ENCODE data around the gene CTSE.

CTSE gene

GRCh38 chr1:205976708-205977401 is 46.8 kb downstream of the CTSE start:
- FAIRE-seq (no peak), DNase-seq (ENCODE audit: extremely low spot score, insufficient read length, low read depth) (no peak)

GRCh38 chr1:205976036-205976435 is 47.7 kb downstream of the CTSE start:
- no peak for FAIRE-seq
- no peak for DNase-seq (ENCODE audit: extremely low spot score, insufficient read length, low read depth)

- DNase-seq (ENCODE audit: extremely low spot score, insufficient read length, low read depth) (no peak), FAIRE-seq (no peak)
Measured at GRCh38 chr1:205975387-205975998, 48.2 kb downstream of the CTSE start.

GRCh38 chr1:205974712-205975111 is 49.0 kb downstream of the CTSE start:
- no peak for FAIRE-seq
- no peak for DNase-seq (ENCODE audit: extremely low spot score, insufficient read length, low read depth)

- DNase-seq (ENCODE audit: extremely low spot score, insufficient read length, low read depth) (no peak), FAIRE-seq (no peak)
Measured at GRCh38 chr1:205973377-205974232, 50.1 kb downstream of the CTSE start.

- no peak for FAIRE-seq
- DNase-seq (ENCODE audit: extremely low spot score, insufficient read length, low read depth) = no peak
Measured at GRCh38 chr1:205972491-205973168, 51.1 kb downstream of the CTSE start.

GRCh38 chr1:205972081-205972480 is 51.6 kb downstream of the CTSE start:
- no peak for FAIRE-seq

GRCh38 chr1:205971082-205971481 is 52.6 kb downstream of the CTSE start:
- FAIRE-seq (no peak), DNase-seq (ENCODE audit: extremely low spot score, insufficient read length, low read depth) (no peak)

More at GRCh38 chr1:205972081-205972480, 51.6 kb downstream of the CTSE start:
- no peak for DNase-seq (ENCODE audit: extremely low spot score, insufficient read length, low read depth)

GRCh38 chr1:205970486-205970885 is 53.2 kb downstream of the CTSE start:
- no peak for FAIRE-seq
- no peak for DNase-seq (ENCODE audit: extremely low spot score, insufficient read length, low read depth)

- FAIRE-seq = no peak
Measured at GRCh38 chr1:205969229-205969628, 54.5 kb downstream of the CTSE start.

GRCh38 chr1:205967554-205968335 is 56.0 kb downstream of the CTSE start:
- FAIRE-seq (no peak), DNase-seq (ENCODE audit: extremely low spot score, insufficient read length, low read depth) (no peak)

More at GRCh38 chr1:205969229-205969628, 54.5 kb downstream of the CTSE start:
- DNase-seq (ENCODE audit: extremely low spot score, insufficient read length, low read depth) = no peak

- DNase-seq (ENCODE audit: extremely low spot score, insufficient read length, low read depth) = no peak
- no peak for FAIRE-seq
Measured at GRCh38 chr1:205965036-205965884, 58.4 kb downstream of the CTSE start.

- FAIRE-seq (no peak), DNase-seq (ENCODE audit: extremely low spot score, insufficient read length, low read depth) (no peak)
Measured at GRCh38 chr1:205963352-205964155, 60.1 kb downstream of the CTSE start.

GRCh38 chr1:205962821-205963221 is 60.9 kb downstream of the CTSE start:
- DNase-seq (ENCODE audit: extremely low spot score, insufficient read length, low read depth) (no peak), FAIRE-seq (no peak)

- DNase-seq (ENCODE audit: extremely low spot score, insufficient read length, low read depth) = no peak
- no peak for FAIRE-seq
Measured at GRCh38 chr1:205961991-205962820, 61.5 kb downstream of the CTSE start.

- FAIRE-seq (no peak), DNase-seq (ENCODE audit: extremely low spot score, insufficient read length, low read depth) (no peak)
Measured at GRCh38 chr1:205961405-205961804, 62.3 kb downstream of the CTSE start.

GRCh38 chr1:205959789-205960188 is 63.9 kb downstream of the CTSE start:
- no peak for DNase-seq (ENCODE audit: extremely low spot score, insufficient read length, low read depth)
- no peak for FAIRE-seq

Data from GM18507 (cell line).